ENCODE results near the gene TLK2.
"Not testable (repeated sequence)": the region's sequence is repeated elsewhere in the genome, so short reads cannot be mapped to it uniquely, and the experiment has no call there.

DNA sequence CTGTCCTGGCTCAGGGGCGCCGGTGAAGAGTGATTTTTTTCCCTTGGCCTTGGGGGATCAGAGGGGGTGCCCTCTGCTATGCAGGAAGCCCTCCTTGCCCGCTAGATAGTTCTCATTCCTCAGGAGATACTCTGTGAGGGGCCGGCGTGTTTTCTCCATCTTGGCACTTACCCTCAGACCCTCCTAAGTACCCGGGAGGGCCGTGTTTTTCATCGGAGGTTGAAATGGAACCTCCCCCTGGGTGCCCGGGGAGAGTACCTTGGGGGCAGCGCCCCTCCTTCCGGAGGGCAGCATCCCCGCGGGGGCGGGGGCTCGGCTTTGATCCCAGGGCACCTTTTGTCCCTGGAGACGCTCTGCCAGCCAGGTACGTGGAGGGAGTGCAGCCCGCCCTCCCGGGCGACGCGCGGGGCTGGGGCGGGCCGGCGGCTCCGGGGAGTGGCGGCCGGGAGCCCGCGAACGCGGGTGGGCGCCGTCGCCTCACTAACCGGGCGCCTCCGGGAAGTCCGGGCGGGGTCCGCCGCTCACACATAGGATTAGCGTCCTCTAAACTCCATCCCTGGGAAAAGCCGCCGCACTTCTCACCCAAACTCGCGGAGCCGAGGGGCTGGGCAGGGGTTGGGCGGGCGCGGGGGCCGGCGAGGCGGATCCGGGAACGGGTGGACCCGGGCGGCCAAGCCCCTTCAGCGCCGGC, 762 bp upstream of the TLK2 start:
- not testable (repeated sequence) for TF ChIP-seq CTCF (IDR thresholded peaks at IDR 0.05; ENCODE audit: low read depth, low read length); EZH2phosphoT487 (IDR thresholded peaks at IDR 0.05; ENCODE audit: low read depth)
